Measurements from ENCODE around the gene DNAJA2. TPM values are rescaled to one million over a fixed set of nuclear protein-coding genes. Genes with fewer than 3 reads are reported as not detected.

Gene DNAJA2
- total and polyA plus RNA-seq, 2 of the 4 experiments (the other 2 are of a cell fraction), result 18.6 to 53.9 TPM

GRCh38 chr16:46996391-46996790 lies 22.9 kb upstream of the DNAJA2 start:
- ChIA-PET POLR2A (ENCODE audit: unreplicated experiment) (no interaction called here), CTCF (no interaction called here)
- Histone ChIP-seq H3K4ac (ENCODE audit: low read depth, low read length) (no peak overlapping the region), H3K36me3 (ENCODE audit: control insufficient read depth, insufficient read depth, low read length) (no peaks in the 10 kb centered on the region), H3K9me1 (ENCODE audit: insufficient read depth, low read length) (no peaks in the 10 kb centered on the region), H3K23ac (ENCODE audit: low read depth, low read length) (no peak overlapping the region), H2AK5ac (ENCODE audit: low read depth, low read length) (no peak overlapping the region), H2BK120ac (ENCODE audit: low read depth, low read length) (no peak overlapping the region), H3K4me3 (ENCODE audit: insufficient read depth, low read depth, low read length) (no peak overlapping the region), H2BK15ac (ENCODE audit: low read depth, low read length) (no peak overlapping the region), H3K9me3 (ENCODE audit: control insufficient read depth, insufficient read depth, low read length) (peaks cover 2% of the 10 kb centered on the region; the same call in 1 of the 2 replicates), H3K4me2 (ENCODE audit: low read depth, low read length) (no peak overlapping the region), H3K56ac (ENCODE audit: extremely low read depth, insufficient read depth, low read length) (no peak overlapping the region), H2BK5ac (ENCODE audit: low read depth, low read length, poor library complexity, severe bottlenecking) (no peak overlapping the region), H2AK9ac (replicated peaks; ENCODE audit: low read depth, low read length, poor library complexity) (no peak overlapping the region), H3K27ac (ENCODE audit: insufficient read depth, low read length) (no peak overlapping the region), H3K14ac (replicated peaks; ENCODE audit: low read depth, low read length) (no peak overlapping the region), H3K27me3 (ENCODE audit: control insufficient read depth, insufficient read depth, low read length) (peaks cover 2% of the 10 kb centered on the region), H4K8ac (ENCODE audit: low read depth in 2 of 2, low read length in 2 of 2) (no peak overlapping the region), H3K4me1 (ENCODE audit: control insufficient read depth, insufficient read depth, low read length) (no peaks in the 10 kb centered on the region), H4K5ac (ENCODE audit: low read depth, low read length) (no peak overlapping the region), H2BK20ac (ENCODE audit: low read depth, low read length) (no peak overlapping the region), H3K9ac (ENCODE audit: low read depth, low read length) (no peak overlapping the region), H4K91ac (ENCODE audit: insufficient read depth, low read depth, low read length) (no peak overlapping the region), H3K18ac (ENCODE audit: low read depth, low read length) (no peak overlapping the region), H4K20me1 (ENCODE audit: insufficient read depth, low read length) (no peaks in the 10 kb centered on the region), H2AFZ (replicated peaks; ENCODE audit: low read length, poor library complexity) (no peak overlapping the region), H3K79me1 (ENCODE audit: low read depth in 1 of 2, low read length in 2 of 2) (no peaks in the 10 kb centered on the region)
- BruUV-seq (replicated peaks), result no TSS peak
- DNase-seq, result no peak
- no CpG with 5 or more reads among the region's 1 CpG for WGBS, 2 experiments (ENCODE audit: extremely low coverage in 2 of 2, insufficient read length in 1 of 2)
- ATAC-seq (ENCODE audit: low read depth), result no peak
- intact Hi-C loops (cut with micrococcal nuclease) (no loop called here), dilution Hi-C loops (cut with HindIII; ENCODE audit: low sequenced_read_pairs, unreplicated experiment) (no loop called here), in situ Hi-C loops (cut with MboI; ENCODE audit: low sequenced_read_pairs) (no loop called here)
- TF ChIP-seq ELK1 (IDR thresholded peaks at IDR 0.05; ENCODE audit: borderline replicate concordance, low read depth, low read length) (no peak), USF2 (IDR thresholded peaks at IDR 0.05; ENCODE audit: low read depth, low read length) (no peak), CTCF (conservative IDR thresholded peaks at IDR 0.05; ENCODE audit: low read depth, low read length) (no peak), RAD21 (IDR thresholded peaks at IDR 0.05; ENCODE audit: low read length) (no peak), SMC3 (IDR thresholded peaks at IDR 0.05; ENCODE audit: low read depth, low read length) (no peak), RFX5 (IDR thresholded peaks at IDR 0.05; ENCODE audit: low read depth, low read length) (no peak), MAFK (IDR thresholded peaks at IDR 0.05; ENCODE audit: low read depth, low read length) (no peak), POLR2A (IDR thresholded peaks at IDR 0.05; ENCODE audit: low read depth, low read length) (no peak), BHLHE40 (IDR thresholded peaks at IDR 0.05; ENCODE audit: low read depth, low read length) (no peak), RCOR1 (IDR thresholded peaks at IDR 0.05; ENCODE audit: insufficient replicate concordance, low read length) (no peak), FOS (IDR thresholded peaks at IDR 0.05; ENCODE audit: low read depth, low read length) (no peak), CEBPB (IDR thresholded peaks at IDR 0.05; ENCODE audit: low read depth, low read length) (no peak), NFE2L2 (IDR thresholded peaks at IDR 0.05; ENCODE audit: low read depth, low read length) (no peak), CHD1 (IDR thresholded peaks at IDR 0.05; ENCODE audit: low read depth, low read length) (no peak), MAZ (IDR thresholded peaks at IDR 0.05; ENCODE audit: borderline replicate concordance, low read depth, low read length) (no peak), MXI1 (IDR thresholded peaks at IDR 0.05; ENCODE audit: borderline replicate concordance, low read depth, low read length) (no peak)
